Transverse colon (tissue), 4 donors: ENCODE data around the gene GBF1. TPM values are rescaled to one million over a fixed set of nuclear protein-coding genes. Genes with fewer than 3 reads are reported as not detected.

ENCODE experiments used
- DNase-seq: peaks from one replicate; pipeline ENCODE4 v3.0.0-alpha.2; 2019
- H3K27ac ChIP-seq, 4 donors: fragments of 200-600 bp; sonication (generic); 2 replicates each; pipeline ENCODE4 v1.5.1; 2016 to 2018; ENCODE audit warnings: inconsistent platforms in 4 of 4
- H3K27me3 ChIP-seq: fragments of 200-600 bp; sonication (generic); 2 replicates; pipeline ENCODE4 v1.5.1; 2017; ENCODE audit warnings: inconsistent platforms
- H3K36me3 ChIP-seq, 4 donors: fragments of 200-600 bp; sonication (generic); 2 replicates each; pipeline ENCODE4 v1.5.1; 2017 to 2019; ENCODE audit warnings: inconsistent platforms in 4 of 4
- H3K4me1 ChIP-seq, 4 donors: fragments of 200-600 bp; sonication (generic); 2 replicates each; pipeline ENCODE4 v1.5.1; 2017 to 2020; ENCODE audit warnings: inconsistent platforms in 4 of 4
- H3K4me3 ChIP-seq, 4 donors: fragments of 200-600 bp; sonication (generic); 1 replicate in 1 of 4; 2 replicates in 3 of 4; pipeline versions ENCODE4 v1.5.1 to v1.6.1; 2017 to 2019; ENCODE audit warnings: inconsistent platforms in 4 of 4
- H3K9me3 ChIP-seq, 2 donors: fragments of 200-600 bp; sonication (generic); 2 replicates each; pipeline ENCODE4 v1.5.1; 2017 to 2019; ENCODE audit warnings: inconsistent platforms in 2 of 2
- CTCF ChIP-seq, 5 experiments: fragments of 200-600 bp in 3 of 5; fragments of 450-650 bp in 2 of 5; sonication (generic) in 3 of 5; IDR thresholded peaks; 1 replicate in 2 of 5; 2 replicates in 3 of 5; pipeline ENCODE4 v1.5.1; 2016 to 2017; ENCODE audit warnings: antibody characterized with exemption in 5 of 5, inconsistent platforms in 3 of 5, mild to moderate bottlenecking in 2 of 5, moderate library complexity in 1 of 5
- EP300 ChIP-seq: sonication (generic); formaldehyde crosslinking; IDR thresholded peaks from one replicate; pipeline ENCODE4 v1.6.1; 2017; ENCODE audit warnings: antibody characterized with exemption, low read depth
- POLR2A ChIP-seq: fragments of 450-650 bp; IDR thresholded peaks from one replicate; pipeline ENCODE4 v1.6.1; 2016; ENCODE audit warnings: antibody characterized with exemption, mild to moderate bottlenecking, moderate library complexity
- POLR2AphosphoS5 ChIP-seq, 3 donors: sonication (generic); formaldehyde crosslinking; IDR thresholded peaks; one replicate each; pipeline ENCODE4 v1.6.1; 2016; ENCODE audit warnings: antibody characterized with exemption in 3 of 3
- WGBS, 2 donors: methylation state at CpG; one replicate each; pipeline ENCODE4 v1.1.5; 2018; ENCODE audit warnings: low coverage in 1 of 2; 5-methylcytosine and 5-hydroxymethylcytosine counted together
- in situ Hi-C, 4 donors: fragments of 200-750 bp; cut with MboI; loops; one replicate each; pipeline versions ENCODE4 v1.15.0 to v1.15.1; 2017; ENCODE audit warnings: low sequenced_read_pairs in 3 of 4, low pct_ligation_motif_present in 1 of 4, low pct_unique_long_range_greater_than_20kb in 1 of 4
- intact Hi-C: fragments of 100-400 bp; cut with DNase I; formaldehyde crosslinking; loops from one replicate; pipeline ENCODE4 v1.15.1; 2023; ENCODE audit warnings: low total_unique reads
- total RNA-seq, 4 donors: library from RNA; depleted of rRNA; stranded (reverse); fragments of >200 nt; gene quantifications; one replicate each; pipeline ENCODE4 v1.1.0, GENCODE V29; 2016

The GBF1 gene
- total RNA-seq, 4 donors from 2014 or later = 60.5 to 97.6 (median 67.5) TPM

GRCh38 chr10:102261196-102261595, 15.9 kb downstream of the GBF1 start:
- no peak for TF ChIP-seq POLR2AphosphoS5 (IDR thresholded peaks at IDR 0.05)
- no peak for TF ChIP-seq POLR2A

GRCh38 chr10:102261842-102262241, 16.5 kb downstream of the GBF1 start:
- in situ Hi-C loops (no loop called here), intact Hi-C loops (no loop called here)
- Histone ChIP-seq H3K9me3 (no peaks in the 10 kb centered on the region), H3K27me3 (no peaks in the 10 kb centered on the region), H3K4me3 (no peak overlapping the region), H3K27ac (no peak overlapping the region), H3K4me1 (peaks cover 2 to 19% (median 10%) of the 10 kb centered on the region in 4 donors), H3K36me3 (peaks cover 0 to 24% (median 7%) of the 10 kb centered on the region in 4 donors)
- no peak for DNase-seq
- WGBS, 2 donors = 74 to 80% methylated on average over 3 to 6 of the region's 6 CpGs
- no peak for TF ChIP-seq EP300

More at GRCh38 chr10:102261196-102261595, 15.9 kb downstream of the GBF1 start:
- Histone ChIP-seq H3K36me3 (peaks cover 0 to 24% (median 7%) of the 10 kb centered on the region in 4 donors), H3K27ac (no peak overlapping the region), H3K4me1 (peaks cover 2 to 19% (median 10%) of the 10 kb centered on the region in 4 donors), H3K4me3 (no peak overlapping the region), H3K9me3 (no peaks in the 10 kb centered on the region), H3K27me3 (no peaks in the 10 kb centered on the region)
- intact Hi-C loops (no loop called here), in situ Hi-C loops (no loop called here)
- no peak for DNase-seq

GRCh38 chr10:102262744-102263370, 17.5 kb downstream of the GBF1 start:
- Histone ChIP-seq H3K4me3 (no peak overlapping the region), H3K27ac (no peak overlapping the region), H3K9me3 (no peaks in the 10 kb centered on the region), H3K27me3 (no peaks in the 10 kb centered on the region), H3K4me1 (peaks cover 2 to 21% (median 12%) of the 10 kb centered on the region in 4 donors), H3K36me3 (peaks cover 0 to 24% (median 7%) of the 10 kb centered on the region in 4 donors)
- intact Hi-C loops (no loop called here), in situ Hi-C loops (no loop called here)
- 90 to 92% methylated on average over 4 of the region's 4 CpGs for WGBS, 2 donors
- TF ChIP-seq POLR2A (no peak), EP300 (no peak), CTCF (IDR thresholded peaks at IDR 0.05) (no peak), POLR2AphosphoS5 (IDR thresholded peaks at IDR 0.05) (no peak)
- DNase-seq = no peak

GRCh38 chr10:102264371-102264770, 19.0 kb downstream of the GBF1 start:
- in situ Hi-C loops = no loop called here
- Histone ChIP-seq H3K27me3 (no peaks in the 10 kb centered on the region), H3K27ac (no peak overlapping the region), H3K4me1 (peaks cover 11 to 36% (median 20%) of the 10 kb centered on the region in 4 donors), H3K9me3 (no peaks in the 10 kb centered on the region), H3K4me3 (no peak overlapping the region), H3K36me3 (peaks cover 0 to 23% (median 6%) of the 10 kb centered on the region in 4 donors)
- no peak for DNase-seq
- no peak for TF ChIP-seq POLR2AphosphoS5 (IDR thresholded peaks at IDR 0.05)
- TF ChIP-seq EP300 = no peak
- TF ChIP-seq CTCF (IDR thresholded peaks at IDR 0.05) = no peak
- no peak for TF ChIP-seq POLR2A
- intact Hi-C loops = no loop called here
- WGBS, 2 donors = 82 to 84% methylated on average over 2 to 4 of the region's 4 CpGs

- no peak overlapping the region for H3K27ac ChIP-seq
- no peak for TF ChIP-seq POLR2AphosphoS5 (IDR thresholded peaks at IDR 0.05)
- TF ChIP-seq POLR2A = no peak
- TF ChIP-seq EP300 = no peak
- no peak for TF ChIP-seq CTCF (IDR thresholded peaks at IDR 0.05)
- in situ Hi-C loops = no loop called here
- no peak overlapping the region for H3K4me3 ChIP-seq
- no peaks in the 10 kb centered on the region for H3K27me3 ChIP-seq
- WGBS, 2 donors = 97 to 100% methylated on average over 2 to 3 of the region's 3 CpGs
- DNase-seq = no peak
- peaks cover 0 to 6% (median 2%) of the 10 kb centered on the region in 4 donors for H3K36me3 ChIP-seq
- H3K4me1 ChIP-seq = peaks cover 11 to 38% (median 20%) of the 10 kb centered on the region in 4 donors
- intact Hi-C loops = no loop called here
- H3K9me3 ChIP-seq = no peaks in the 10 kb centered on the region
Observed at GRCh38 chr10:102266670-102267069, 21.3 kb downstream of the GBF1 start.
